ENCODE measurements around the gene RPA1.

- TF ChIP-seq CTCF (IDR thresholded peaks at IDR 0.05): no peak
- no peak for TF ChIP-seq POLR2A (IDR thresholded peaks at IDR 0.05)
Measured at GRCh38 chr17:1934901-1935300, 105.1 kb downstream of the RPA1 start.
